Immature natural killer cell (primary cell): Measurements from ENCODE around the gene INSYN1. TPM values are rescaled to one million over a fixed set of nuclear protein-coding genes. Genes with fewer than 3 reads are reported as not detected.

Experiments
- DNase-seq, 3 donors: peaks; one replicate each; pipeline ENCODE4 v3.0.0; 2022; ENCODE audit warnings: mixed read lengths in 1 of 3
- H3K27ac Mint-ChIP-seq, 6 donors: one replicate each; pipeline ENCODE4 v1.8.0; 2020; ENCODE audit warnings: mixed read lengths in 6 of 6, mild to moderate bottlenecking in 5 of 6, inconsistent platforms in 4 of 6, moderate library complexity in 3 of 6
- H3K27me3 Mint-ChIP-seq, 3 donors: one replicate each; pipeline ENCODE4 v1.8.0; 2020 to 2021; ENCODE audit warnings: low read depth in 3 of 3, mild to moderate bottlenecking in 3 of 3, mixed read lengths in 3 of 3, moderate library complexity in 3 of 3, inconsistent platforms in 1 of 3
- H3K36me3 Mint-ChIP-seq, 3 donors: one replicate each; pipeline ENCODE4 v1.8.0; 2020; ENCODE audit warnings: mixed read lengths in 3 of 3, inconsistent platforms in 2 of 3, mild to moderate bottlenecking in 2 of 3
- H3K4me1 Mint-ChIP-seq, 2 donors: one replicate each; pipeline ENCODE4 v1.8.0; 2020; ENCODE audit warnings: inconsistent platforms in 2 of 2, mild to moderate bottlenecking in 2 of 2, mixed read lengths in 2 of 2, moderate library complexity in 1 of 2
- H3K4me3 Mint-ChIP-seq, 5 donors: one replicate each; pipeline ENCODE4 v1.8.0; 2020; ENCODE audit warnings: mild to moderate bottlenecking in 5 of 5, mixed read lengths in 5 of 5, inconsistent platforms in 3 of 5, moderate library complexity in 3 of 5
- H3K9me3 Mint-ChIP-seq, 6 donors: one replicate each; pipeline ENCODE4 v1.8.0; 2020; ENCODE audit warnings: mild to moderate bottlenecking in 6 of 6, mixed read lengths in 6 of 6, inconsistent platforms in 4 of 6, moderate library complexity in 3 of 6
- polyA plus RNA-seq, 3 donors: library from polyadenylated mRNA; unstranded; fragments of 300-500 nt; fragmentation: Illumina TruSeq; gene quantifications; one replicate each; pipeline ENCODE4 v1.2.3, GENCODE V29; 2021

Gene INSYN1
- polyA plus RNA-seq, 3 donors from 2014 or later, result not detected

- H3K27me3 Mint-ChIP-seq, result peaks cover 5 to 28% (median 10%) of the 10 kb centered on the region in 3 donors
- no peaks in the 10 kb centered on the region for H3K9me3 Mint-ChIP-seq
- H3K4me1 Mint-ChIP-seq, result peaks cover 0 to under 1% of the 10 kb centered on the region in 2 donors
- no peak overlapping the region for H3K4me3 Mint-ChIP-seq
- no peaks in the 10 kb centered on the region for H3K36me3 Mint-ChIP-seq
- no peak for DNase-seq
- H3K27ac Mint-ChIP-seq, result no peak overlapping the region
Measured at GRCh38 chr15:73691396-73691795, 61.8 kb downstream of the INSYN1 start.

DNA sequence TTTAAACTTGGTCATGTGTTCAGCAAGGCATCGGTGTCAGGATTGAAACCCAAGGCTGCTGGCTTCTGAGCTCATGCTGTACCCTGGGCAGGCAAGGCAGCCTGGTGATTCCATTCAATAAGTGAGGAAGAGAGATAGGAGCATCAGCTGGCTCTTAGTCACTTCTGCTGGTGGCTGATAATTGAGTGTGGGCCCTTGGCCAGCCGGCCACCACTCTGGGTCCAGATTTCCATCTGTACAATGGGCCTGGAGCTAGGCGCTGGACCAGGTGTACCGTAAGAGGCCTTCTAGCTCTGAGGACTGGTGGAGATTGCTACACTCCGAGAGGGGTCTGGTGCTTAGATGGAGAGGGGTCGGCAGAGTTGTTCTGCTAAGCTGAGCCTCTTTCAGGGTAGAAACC is 64.7 kb downstream of the INSYN1 start:
- Mint-ChIP-seq H3K9me3 (no peaks in the 10 kb centered on the region), H3K36me3 (no peaks in the 10 kb centered on the region), H3K27ac (no peak overlapping the region), H3K27me3 (peaks cover 7 to 31% (median 11%) of the 10 kb centered on the region in 3 donors), H3K4me3 (no peak overlapping the region), H3K4me1 (peaks cover 7 to 10% of the 10 kb centered on the region in 2 donors)
- DNase-seq, result no peak

- DNase-seq, result no peak
- Mint-ChIP-seq H3K36me3 (peaks cover 0 to 4% (median 0%) of the 10 kb centered on the region in 3 donors), H3K27ac (no peak overlapping the region), H3K9me3 (no peaks in the 10 kb centered on the region), H3K4me1 (peaks cover 7 to 12% of the 10 kb centered on the region in 2 donors), H3K27me3 (peaks cover 7 to 31% (median 11%) of the 10 kb centered on the region in 3 donors), H3K4me3 (no peak overlapping the region)
Measured at GRCh38 chr15:73687351-73687750, 65.8 kb downstream of the INSYN1 start.

DNA sequence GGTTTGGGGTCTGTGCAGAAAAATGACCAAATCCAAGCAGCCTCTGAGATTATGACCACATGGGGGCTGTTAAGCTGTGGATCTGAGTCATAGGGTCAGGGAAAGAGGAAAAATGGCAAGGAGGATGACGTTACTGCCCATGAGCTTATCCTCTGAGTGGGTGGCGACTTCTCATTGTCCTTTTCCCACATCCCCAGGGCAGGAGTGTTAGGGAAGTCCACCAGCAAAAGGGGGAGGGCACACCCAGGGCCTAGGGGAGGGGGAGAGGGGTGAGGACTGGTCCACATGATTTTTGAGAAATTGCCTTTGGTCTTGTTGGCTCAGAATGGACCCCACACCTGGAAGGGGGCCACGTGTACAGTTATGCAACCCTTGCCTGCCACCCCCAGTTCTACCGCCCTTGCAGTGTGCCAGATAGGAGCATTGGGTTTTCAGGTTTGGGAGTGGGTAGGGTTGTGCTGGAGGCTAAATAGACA is 66.3 kb downstream of the INSYN1 start:
- peaks cover 0 to 4% (median 0%) of the 10 kb centered on the region in 3 donors for H3K36me3 Mint-ChIP-seq
- peaks cover 7 to 31% (median 11%) of the 10 kb centered on the region in 3 donors for H3K27me3 Mint-ChIP-seq
- H3K4me1 Mint-ChIP-seq, result peaks cover 7 to 12% of the 10 kb centered on the region in 2 donors
- H3K9me3 Mint-ChIP-seq, result no peaks in the 10 kb centered on the region
- H3K27ac Mint-ChIP-seq, result no peak overlapping the region
- no peak for DNase-seq
- no peak overlapping the region for H3K4me3 Mint-ChIP-seq

DNA sequence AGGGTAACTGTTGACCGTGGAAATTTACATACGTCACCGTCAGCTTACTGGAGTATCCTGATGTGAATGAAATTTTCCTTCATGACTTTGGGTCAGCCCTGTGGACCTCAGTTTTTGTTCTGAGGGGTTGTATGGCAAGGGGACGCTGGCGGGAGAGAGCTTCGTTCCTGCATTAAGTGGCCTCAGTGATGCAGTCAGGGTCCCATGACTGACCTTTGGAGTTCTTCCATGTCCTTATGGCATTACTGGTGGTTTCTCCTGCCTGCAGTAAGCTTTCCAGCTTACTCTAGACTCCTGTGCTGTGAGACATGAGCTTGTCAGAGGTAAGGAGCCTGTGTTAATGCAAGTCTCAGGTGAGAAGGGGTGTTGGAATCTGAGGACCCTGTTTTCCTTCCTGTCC is 67.2 kb downstream of the INSYN1 start:
- Mint-ChIP-seq H3K4me3 (peak overlapping the region in 4 of 5 donors; percentile 7 to 61 (median 26)), H3K27me3 (peaks cover 9 to 31% (median 11%) of the 10 kb centered on the region in 3 donors), H3K27ac (no peak overlapping the region), H3K9me3 (no peaks in the 10 kb centered on the region), H3K4me1 (peaks cover 7 to 12% of the 10 kb centered on the region in 2 donors), H3K36me3 (peaks cover 0 to 4% (median 0%) of the 10 kb centered on the region in 3 donors)
- no peak for DNase-seq

Other genes with a start within 250 kb of the INSYN1 start
- gene NPTN, start 120.0 kb downstream of the INSYN1 start, polyA plus RNA-seq, result 10 to 100 TPM; 30.3 to 58.7 (median 41.6) TPM
- not detected for gene CD276, start 69.0 kb downstream of the INSYN1 start, polyA plus RNA-seq
- not detected for gene TBC1D21, start 120.2 kb upstream of the INSYN1 start, polyA plus RNA-seq
- 1 to 10 TPM in 1 of 3 donors, under 1 TPM in 1, not detected in 1; 0.98 to 1.1 TPM for gene LOXL1, start 173.1 kb upstream of the INSYN1 start, polyA plus RNA-seq
- gene STOML1, start 238.9 kb upstream of the INSYN1 start, polyA plus RNA-seq, result 10 to 100 TPM; 12.7 to 17.4 (median 13.2) TPM
- 10 to 100 TPM in 2 of 3 donors, 1 to 10 TPM in 1; 8.0 to 47.7 (median 16.2) TPM for gene PML, start 241.4 kb upstream of the INSYN1 start, polyA plus RNA-seq